ENCODE measurements around the gene VPS37D. TPM values are rescaled to one million over a fixed set of nuclear protein-coding genes. Genes with fewer than 3 reads are reported as not detected.

Gene VPS37D
- total RNA-seq, 1 donor from 2014 or later, result 0.40 TPM

DNA sequence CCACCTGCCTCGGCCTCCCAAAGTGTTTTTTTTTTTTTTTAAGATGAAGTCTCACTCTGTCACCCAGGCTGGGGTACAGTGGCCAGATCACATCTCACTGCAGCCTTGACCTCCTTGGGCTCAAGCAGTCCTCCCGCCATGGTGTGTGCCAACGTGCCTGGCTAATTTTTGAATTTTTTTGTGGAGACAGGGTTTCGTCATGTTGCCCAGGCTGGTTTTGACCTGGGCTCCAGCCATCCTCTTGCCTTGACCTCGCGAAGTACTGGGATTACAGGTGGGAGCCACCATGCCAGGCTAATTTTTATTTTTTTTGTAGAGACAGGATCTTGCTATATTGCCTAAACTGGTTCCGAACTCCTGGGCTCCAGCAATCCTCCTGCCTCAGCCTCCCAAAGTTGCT, 34.3 kb upstream of the VPS37D start:
- no peak for DNase-seq
- no peaks in the 10 kb centered on the region for H3K4me1 Mint-ChIP-seq

DNA sequence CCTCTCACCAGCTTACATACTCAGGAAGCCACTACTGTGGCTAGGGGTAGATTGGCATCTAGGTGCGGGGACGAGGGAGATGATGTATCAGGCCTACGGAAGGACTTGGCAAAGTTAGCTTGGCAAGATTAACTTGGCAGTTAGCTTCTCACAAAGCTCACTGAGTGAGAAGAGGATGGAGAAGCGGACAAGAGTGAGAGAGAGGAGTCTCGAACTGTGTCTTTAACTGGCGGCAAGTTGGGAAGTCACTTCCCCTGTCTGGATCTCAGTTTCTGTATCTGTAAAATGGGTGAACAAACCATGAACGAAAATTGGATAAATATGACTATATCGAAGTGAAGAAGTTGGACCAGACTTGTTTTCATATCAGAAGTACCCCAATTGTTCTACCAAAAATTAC, 33.8 kb upstream of the VPS37D start:
- Mint-ChIP-seq H3K4me3 (no peak overlapping the region), H3K4me1 (no peaks in the 10 kb centered on the region), H3K27ac (no peak overlapping the region), H3K27me3 (peaks cover 18% of the 10 kb centered on the region), H3K36me3 (ENCODE audit: low read depth) (no peaks in the 10 kb centered on the region), H3K9me3 (no peaks in the 10 kb centered on the region)
- DNase-seq, result no peak
- intact Hi-C loops (cut with micrococcal nuclease), result no loop called here

More for the DNA sequence above, 34.3 kb upstream of the VPS37D start:
- Mint-ChIP-seq H3K27ac (no peak overlapping the region), H3K27me3 (peaks cover 22% of the 10 kb centered on the region), H3K9me3 (no peaks in the 10 kb centered on the region), H3K4me3 (no peak overlapping the region), H3K36me3 (ENCODE audit: low read depth) (no peaks in the 10 kb centered on the region)
- intact Hi-C loops (cut with micrococcal nuclease), result no loop called here

DNA sequence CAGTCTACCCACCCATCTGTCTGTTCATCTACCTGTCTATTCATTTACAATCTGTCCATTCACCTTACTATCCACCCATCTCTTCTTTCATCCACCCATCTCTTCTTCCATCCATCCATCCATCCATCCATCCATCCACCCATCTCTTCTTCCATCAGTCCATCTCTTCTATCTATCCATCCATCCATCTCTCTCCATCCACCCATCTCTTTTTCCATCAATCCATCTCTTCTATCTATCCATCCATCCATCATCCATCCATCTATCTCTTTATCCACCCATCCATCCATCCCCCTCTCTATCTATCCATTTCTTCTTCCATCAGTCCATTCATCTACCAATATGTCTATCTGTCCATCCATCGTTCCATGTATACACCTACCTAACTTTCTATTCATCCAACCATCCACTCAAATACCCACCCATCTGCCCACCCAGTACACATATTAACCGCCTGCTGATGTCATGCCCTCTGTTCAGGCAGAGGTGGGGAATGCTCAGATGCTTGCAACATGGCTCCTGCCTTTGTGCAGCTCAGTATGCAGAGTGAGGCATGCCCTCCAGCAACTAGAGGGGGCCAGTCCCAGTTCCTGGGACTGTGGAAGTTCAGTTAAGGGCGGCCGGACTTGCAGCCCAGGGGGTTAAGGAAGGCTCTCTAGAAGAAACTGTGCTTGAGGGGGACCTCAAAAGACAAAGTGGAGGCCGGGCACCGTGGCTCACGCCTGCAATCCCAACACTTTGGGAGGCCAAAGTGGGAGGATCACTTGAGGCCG, 32.0 kb upstream of the VPS37D start:
- intact Hi-C loops (cut with micrococcal nuclease), result no loop called here
- H3K9me3 Mint-ChIP-seq, result no peaks in the 10 kb centered on the region
- H3K4me3 Mint-ChIP-seq, result no peak overlapping the region
- H3K36me3 Mint-ChIP-seq (ENCODE audit: low read depth), result no peaks in the 10 kb centered on the region
- H3K4me1 Mint-ChIP-seq, result no peaks in the 10 kb centered on the region
- no peak for DNase-seq
- H3K27ac Mint-ChIP-seq, result no peak overlapping the region
- peaks cover 16% of the 10 kb centered on the region for H3K27me3 Mint-ChIP-seq

DNA sequence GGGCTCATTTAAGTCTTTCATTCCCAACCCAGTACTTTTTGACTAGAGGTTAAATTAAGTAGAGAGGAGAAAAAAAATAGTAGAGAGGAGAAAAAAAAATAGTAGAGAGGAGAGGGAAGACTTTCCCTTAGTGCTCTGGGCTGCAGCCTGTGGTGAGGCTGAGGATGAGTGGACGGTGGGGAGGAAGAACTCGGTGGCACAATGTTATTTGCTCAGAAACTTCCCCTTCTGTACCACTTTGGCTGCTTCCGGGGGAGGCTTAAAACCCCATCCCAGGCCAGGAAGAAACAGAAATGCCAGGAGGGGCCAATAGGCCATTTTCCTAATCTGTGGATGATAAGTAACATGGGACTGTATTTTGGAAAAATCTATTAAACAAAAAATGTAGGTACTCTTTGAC, 28.7 kb upstream of the VPS37D start:
- H3K36me3 Mint-ChIP-seq (ENCODE audit: low read depth), result no peaks in the 10 kb centered on the region
- H3K4me3 Mint-ChIP-seq, result no peak overlapping the region
- H3K9me3 Mint-ChIP-seq, result peaks cover 3% of the 10 kb centered on the region
- no peak overlapping the region for H3K27ac Mint-ChIP-seq
- H3K4me1 Mint-ChIP-seq, result no peaks in the 10 kb centered on the region
- peaks cover 8% of the 10 kb centered on the region for H3K27me3 Mint-ChIP-seq
- intact Hi-C loops (cut with micrococcal nuclease), result no loop called here
- DNase-seq, result no peak

DNA sequence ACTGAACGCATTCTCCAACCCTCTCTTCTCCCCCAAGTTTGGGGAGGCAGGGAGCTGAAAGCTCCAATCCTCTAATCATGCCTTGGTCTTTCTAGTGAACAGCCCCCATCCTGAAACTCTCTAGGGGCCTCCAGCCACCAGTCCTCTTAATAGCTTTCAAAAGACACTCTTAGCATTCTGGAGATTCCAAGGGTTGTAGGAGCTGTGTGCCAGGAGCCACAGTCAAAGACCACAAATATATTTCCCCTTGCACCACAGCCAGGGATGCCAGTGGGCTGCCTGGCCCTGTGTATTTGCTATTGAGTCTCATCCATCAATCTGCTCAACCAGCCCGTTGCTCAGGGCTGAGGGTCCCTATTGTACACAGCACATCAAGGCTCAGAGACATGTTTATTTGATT, 24.8 kb upstream of the VPS37D start:
- Mint-ChIP-seq H3K4me3 (no peak overlapping the region), H3K4me1 (no peaks in the 10 kb centered on the region), H3K36me3 (ENCODE audit: low read depth) (no peaks in the 10 kb centered on the region), H3K27me3 (peaks cover 23% of the 10 kb centered on the region), H3K9me3 (peaks cover 3% of the 10 kb centered on the region), H3K27ac (no peak overlapping the region)
- DNase-seq, result no peak
- intact Hi-C loops (cut with micrococcal nuclease), result no loop called here

DNA sequence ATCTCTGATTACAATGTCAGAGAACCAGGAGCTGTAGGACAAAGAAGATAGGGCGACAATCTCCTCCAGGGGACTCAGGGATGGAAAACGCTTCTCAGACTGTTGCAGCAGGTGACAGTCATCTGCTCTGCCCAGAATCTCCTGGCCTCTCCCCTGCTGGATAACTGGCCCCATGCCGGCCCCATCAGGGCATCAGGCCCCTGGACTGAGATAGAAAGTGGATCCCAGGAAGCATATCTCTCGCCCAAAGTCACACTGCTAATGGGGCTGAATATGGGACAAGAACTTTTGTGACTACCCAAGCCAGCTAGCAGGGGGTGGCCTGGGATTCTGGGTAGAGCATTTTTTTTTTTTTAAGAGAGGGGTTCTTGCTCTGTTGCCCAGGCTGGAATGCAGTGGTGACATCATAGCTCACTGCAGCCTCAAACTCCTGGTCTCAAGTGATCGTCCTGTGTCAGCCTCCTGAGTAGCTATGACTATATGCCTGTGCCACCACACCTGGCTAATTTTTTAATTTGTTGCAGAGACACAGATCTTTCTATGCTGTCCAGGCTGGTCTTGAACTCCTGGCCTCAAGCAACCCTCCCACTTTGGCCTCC, 22.8 kb upstream of the VPS37D start:
- Mint-ChIP-seq H3K27me3 (peaks cover 41% of the 10 kb centered on the region), H3K4me1 (peaks cover 8% of the 10 kb centered on the region), H3K9me3 (peaks cover 3% of the 10 kb centered on the region), H3K27ac (no peak overlapping the region), H3K4me3 (no peak overlapping the region), H3K36me3 (ENCODE audit: low read depth) (no peaks in the 10 kb centered on the region)
- intact Hi-C loops (cut with micrococcal nuclease), result loop anchor here (5.0 kb wide), 1 partner anchor 37 kb away; no protein-coding TSS in a partner anchor
- DNase-seq, result no peak

DNA sequence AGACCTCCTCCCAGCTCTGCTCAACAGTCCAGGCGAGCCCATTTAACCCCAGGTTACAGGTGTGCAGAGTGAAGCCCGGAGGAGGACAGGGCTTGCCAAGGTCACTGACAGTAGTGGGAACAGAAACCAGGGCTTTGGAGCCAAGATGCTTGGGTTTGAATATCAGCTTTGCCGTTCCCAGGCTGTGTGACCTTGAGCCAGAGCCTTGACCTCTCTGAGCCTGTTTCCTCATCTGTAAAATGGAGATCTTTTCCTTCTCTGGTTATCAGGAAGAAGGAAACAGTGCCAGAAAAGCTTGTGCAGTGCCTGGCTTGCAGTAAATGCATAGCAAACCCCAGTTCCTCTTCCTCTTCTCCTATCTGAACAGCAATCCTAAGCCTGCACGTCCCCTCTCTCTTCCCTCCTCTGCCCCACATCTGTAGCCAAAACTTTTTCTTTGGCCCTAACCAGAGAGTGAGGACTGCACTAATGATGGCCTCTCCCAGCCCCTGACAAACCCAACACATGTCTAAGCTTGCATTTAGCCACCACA, 21.9 kb upstream of the VPS37D start:
- H3K27ac Mint-ChIP-seq, result no peak overlapping the region
- no peak for DNase-seq
- H3K4me3 Mint-ChIP-seq, result no peak overlapping the region
- H3K27me3 Mint-ChIP-seq, result peaks cover 49% of the 10 kb centered on the region
- intact Hi-C loops (cut with micrococcal nuclease), result loop anchor here (5.0 kb wide), 1 partner anchor 38 kb away; no protein-coding TSS in a partner anchor
- peaks cover 10% of the 10 kb centered on the region for H3K4me1 Mint-ChIP-seq
- peaks cover 3% of the 10 kb centered on the region for H3K9me3 Mint-ChIP-seq
- no peaks in the 10 kb centered on the region for H3K36me3 Mint-ChIP-seq (ENCODE audit: low read depth)

DNA sequence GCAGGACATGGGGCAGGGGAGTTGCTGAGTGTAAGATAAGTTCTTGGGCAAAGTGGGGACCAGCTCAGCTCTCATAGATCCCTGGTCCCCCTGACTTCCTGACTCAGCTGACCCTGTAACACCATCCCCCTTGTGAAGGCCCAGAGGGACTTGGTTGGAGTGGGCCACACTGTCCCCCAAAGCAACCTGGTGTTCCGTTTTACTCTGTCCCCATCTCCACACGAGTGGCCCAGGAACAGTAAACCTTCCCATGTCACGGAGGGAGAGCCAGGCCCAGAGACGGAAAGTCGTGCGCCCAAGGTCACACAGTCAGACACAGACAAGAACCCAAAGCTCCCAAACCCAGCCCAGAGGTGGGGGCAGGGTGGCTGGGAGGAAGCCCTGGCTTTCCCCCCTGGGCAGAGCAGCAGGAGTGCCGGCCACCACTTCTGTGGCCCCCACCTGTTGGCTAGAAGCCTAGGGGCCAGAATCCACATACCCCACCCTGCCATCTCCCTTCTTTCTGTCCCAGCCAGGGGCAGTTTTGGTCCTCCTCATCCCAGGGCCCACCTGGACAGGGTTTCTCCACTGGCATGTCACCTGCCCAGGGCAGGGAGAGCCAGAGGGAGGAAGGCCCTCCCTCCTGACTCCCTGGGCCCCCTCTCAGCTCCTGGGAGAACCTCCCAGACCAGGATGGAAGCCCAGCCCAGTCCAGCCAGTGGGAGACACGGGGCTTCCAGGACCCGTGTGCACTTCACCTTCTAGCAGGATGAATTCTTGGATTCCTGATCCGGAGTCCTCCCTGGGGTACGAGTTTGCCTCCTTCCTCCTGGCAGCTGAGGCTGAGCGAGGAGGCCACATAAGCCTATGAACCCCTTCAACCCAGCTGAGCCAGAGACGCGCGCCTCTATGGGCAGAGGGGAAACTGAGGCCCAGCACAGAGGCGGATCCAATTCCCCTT, 20.6 kb upstream of the VPS37D start:
- Mint-ChIP-seq H3K9me3 (no peaks in the 10 kb centered on the region), H3K36me3 (ENCODE audit: low read depth) (no peaks in the 10 kb centered on the region), H3K4me1 (peaks cover 10% of the 10 kb centered on the region), H3K27ac (no peak overlapping the region), H3K27me3 (peaks cover 51% of the 10 kb centered on the region), H3K4me3 (no peak overlapping the region)
- intact Hi-C loops (cut with micrococcal nuclease), result loop anchor here (5.0 kb wide), 1 partner anchor 40 kb away; no protein-coding TSS in a partner anchor
- no peak for DNase-seq

DNA sequence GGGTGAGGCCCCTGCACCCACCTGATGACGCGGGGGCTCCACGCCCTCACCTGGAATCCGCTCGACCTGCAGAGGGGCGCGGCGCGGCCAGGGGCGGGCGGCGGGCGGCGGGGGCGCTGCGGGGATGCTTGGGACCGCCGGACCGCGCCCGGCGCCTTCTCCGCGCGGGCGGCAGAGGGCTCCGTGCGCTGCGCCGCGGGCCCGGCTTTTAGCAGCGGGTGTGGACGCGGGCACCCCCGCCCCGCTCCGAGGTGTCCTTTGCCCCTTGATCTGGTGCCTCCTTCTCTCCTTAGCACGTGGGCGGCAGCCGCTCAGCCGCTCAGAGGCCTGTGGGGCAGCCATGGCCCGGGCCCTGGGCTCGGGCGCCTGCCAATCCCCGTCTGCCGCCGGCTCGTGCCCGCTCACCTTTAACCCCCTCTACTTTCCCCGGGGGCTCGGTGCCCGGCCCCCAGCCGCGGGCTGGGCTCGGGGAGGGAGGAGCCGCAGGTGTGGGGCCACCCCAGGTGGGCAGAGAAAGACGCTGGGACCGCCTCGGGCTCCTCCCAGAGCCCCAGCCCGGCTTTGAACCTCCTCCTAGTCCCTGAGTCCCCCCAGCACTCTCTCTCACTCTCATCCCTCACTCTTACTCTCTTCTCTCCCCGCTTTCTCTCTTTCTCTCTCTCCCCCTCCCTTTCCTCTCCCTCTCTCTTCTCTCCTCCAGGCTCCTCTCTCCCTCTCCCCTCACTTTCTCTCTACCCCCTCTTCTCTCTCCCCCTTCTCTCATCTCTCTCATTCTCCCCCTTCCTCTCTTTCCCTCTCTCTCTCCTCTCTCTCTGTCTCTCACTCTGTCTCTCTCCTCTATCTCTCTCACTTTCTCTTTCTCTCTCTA, 19.7 kb upstream of the VPS37D start:
- DNase-seq, result peak; percentile 68
- no peaks in the 10 kb centered on the region for H3K9me3 Mint-ChIP-seq
- H3K4me1 Mint-ChIP-seq, result peaks cover 10% of the 10 kb centered on the region
- H3K27me3 Mint-ChIP-seq, result peaks cover 56% of the 10 kb centered on the region
- intact Hi-C loops (cut with micrococcal nuclease), result loop anchor here (5.0 kb wide), 1 partner anchor 41 kb away; no protein-coding TSS in a partner anchor
- no peak overlapping the region for H3K27ac Mint-ChIP-seq
- H3K36me3 Mint-ChIP-seq (ENCODE audit: low read depth), result no peaks in the 10 kb centered on the region
- peak overlapping the region; percentile 44 for H3K4me3 Mint-ChIP-seq

DNA sequence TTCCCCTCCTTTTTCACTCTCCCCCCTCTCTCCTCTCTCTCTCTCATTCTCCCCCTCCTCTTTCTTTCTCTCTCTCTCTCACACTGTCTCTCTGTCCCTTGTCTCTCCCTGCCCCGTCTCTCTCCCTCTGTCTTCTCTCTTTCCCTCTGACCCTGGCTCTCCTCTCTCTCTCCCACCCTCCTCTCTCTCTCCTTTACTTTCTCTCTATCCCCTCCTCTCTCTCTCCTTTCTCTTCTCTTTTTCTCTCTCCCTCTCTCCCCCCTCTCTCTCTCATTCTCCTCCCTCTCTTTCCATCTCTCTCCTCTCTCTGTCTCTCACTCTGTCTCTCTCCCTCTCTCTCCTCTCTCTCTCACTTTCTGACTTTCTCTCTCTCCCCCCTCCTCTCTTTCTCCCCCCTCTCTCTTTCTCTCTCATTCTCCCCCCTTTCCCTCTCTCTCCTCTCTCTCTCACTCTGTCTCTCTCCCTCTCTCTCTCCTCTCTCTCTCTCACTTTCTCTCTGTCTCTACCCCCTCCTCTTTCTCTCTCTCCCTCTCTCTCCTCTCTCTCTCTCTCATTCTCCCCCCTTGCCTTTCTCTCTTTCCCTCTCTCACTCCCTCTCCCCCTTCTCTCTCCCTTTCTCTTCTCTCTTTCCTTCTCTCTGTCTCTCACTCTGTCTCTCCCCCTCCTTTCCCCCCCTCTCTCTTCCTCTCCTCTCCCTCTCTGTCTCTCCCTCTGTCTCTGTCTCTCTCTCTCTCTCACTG, 18.9 kb upstream of the VPS37D start:
- H3K27me3 Mint-ChIP-seq, result peaks cover 56% of the 10 kb centered on the region
- no peak overlapping the region for H3K27ac Mint-ChIP-seq
- DNase-seq, result no peak
- intact Hi-C loops (cut with micrococcal nuclease), result loop anchor here (5.0 kb wide), 1 partner anchor 41 kb away; no protein-coding TSS in a partner anchor
- H3K4me1 Mint-ChIP-seq, result peaks cover 10% of the 10 kb centered on the region
- H3K36me3 Mint-ChIP-seq (ENCODE audit: low read depth), result no peaks in the 10 kb centered on the region
- H3K9me3 Mint-ChIP-seq, result no peaks in the 10 kb centered on the region
- H3K4me3 Mint-ChIP-seq, result peak overlapping the region; percentile 44

DNA sequence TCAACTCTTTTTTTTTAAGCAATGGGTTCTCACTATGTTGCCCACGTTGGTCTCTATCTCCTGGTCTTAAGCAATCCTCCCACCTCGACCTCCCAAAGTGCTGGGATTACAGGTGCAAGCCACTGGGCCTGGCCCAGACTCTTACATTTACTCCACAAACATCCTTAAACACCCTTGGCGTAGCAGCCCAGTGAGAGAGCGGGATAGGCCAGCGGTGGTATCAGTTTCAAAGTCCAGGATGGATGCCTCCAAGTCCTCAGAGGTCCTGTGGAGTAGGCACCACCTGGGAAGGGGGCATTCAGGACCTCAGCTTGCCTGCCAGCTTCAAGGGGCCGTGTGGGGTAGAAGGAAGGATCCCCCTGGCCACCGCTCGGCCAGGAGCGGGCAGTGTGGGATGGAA, 18.1 kb upstream of the VPS37D start:
- H3K4me3 Mint-ChIP-seq, result no peak overlapping the region

DNA sequence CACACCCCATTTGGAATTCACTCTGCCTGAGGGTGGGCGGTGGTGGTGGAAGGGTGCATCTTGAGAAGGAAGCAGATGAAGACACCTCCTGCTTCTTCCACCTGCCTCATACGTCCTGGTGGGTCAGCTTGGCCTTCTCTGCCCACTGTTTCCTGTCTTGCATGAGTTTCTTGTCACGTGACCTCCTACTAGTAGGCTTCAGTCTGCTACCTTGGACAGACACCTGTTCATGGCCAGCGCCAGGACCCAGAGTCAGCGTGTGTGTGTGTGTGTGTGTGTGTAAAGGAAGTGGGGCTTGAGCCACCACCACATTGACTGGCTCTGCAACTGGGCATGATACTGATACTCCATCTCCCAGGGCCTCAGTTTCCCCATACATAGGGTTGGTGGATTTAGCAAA, 17.1 kb upstream of the VPS37D start:
- Mint-ChIP-seq H3K9me3 (no peaks in the 10 kb centered on the region), H3K27me3 (peaks cover 50% of the 10 kb centered on the region), H3K27ac (no peak overlapping the region), H3K4me3 (no peak overlapping the region), H3K4me1 (peaks cover 10% of the 10 kb centered on the region), H3K36me3 (ENCODE audit: low read depth) (no peaks in the 10 kb centered on the region)
- no peak for DNase-seq
- intact Hi-C loops (cut with micrococcal nuclease), result no loop called here

More for the DNA sequence above, 18.1 kb upstream of the VPS37D start:
- no peak for DNase-seq
- no peaks in the 10 kb centered on the region for H3K9me3 Mint-ChIP-seq
- peaks cover 10% of the 10 kb centered on the region for H3K4me1 Mint-ChIP-seq
- no peaks in the 10 kb centered on the region for H3K36me3 Mint-ChIP-seq (ENCODE audit: low read depth)
- no peak overlapping the region for H3K27ac Mint-ChIP-seq
- intact Hi-C loops (cut with micrococcal nuclease), result loop anchor here (5.0 kb wide), 1 partner anchor 42 kb away; no protein-coding TSS in a partner anchor
- peaks cover 53% of the 10 kb centered on the region for H3K27me3 Mint-ChIP-seq

All from activated CD4-positive, alpha-beta T cell treated with anti-CD3 and anti-CD28 coated beads, Interleukin-2, amount 10 ng/mL, durations not matched to agents 24 days and 14 days (primary cell).